ENCODE measurements around the gene EFHC1. TPM values are rescaled to one million over a fixed set of nuclear protein-coding genes. Genes with fewer than 3 reads are reported as not detected.

Gene EFHC1
- polyA plus RNA-seq, 1 donor from 2014 or later, result 173 TPM

DNA sequence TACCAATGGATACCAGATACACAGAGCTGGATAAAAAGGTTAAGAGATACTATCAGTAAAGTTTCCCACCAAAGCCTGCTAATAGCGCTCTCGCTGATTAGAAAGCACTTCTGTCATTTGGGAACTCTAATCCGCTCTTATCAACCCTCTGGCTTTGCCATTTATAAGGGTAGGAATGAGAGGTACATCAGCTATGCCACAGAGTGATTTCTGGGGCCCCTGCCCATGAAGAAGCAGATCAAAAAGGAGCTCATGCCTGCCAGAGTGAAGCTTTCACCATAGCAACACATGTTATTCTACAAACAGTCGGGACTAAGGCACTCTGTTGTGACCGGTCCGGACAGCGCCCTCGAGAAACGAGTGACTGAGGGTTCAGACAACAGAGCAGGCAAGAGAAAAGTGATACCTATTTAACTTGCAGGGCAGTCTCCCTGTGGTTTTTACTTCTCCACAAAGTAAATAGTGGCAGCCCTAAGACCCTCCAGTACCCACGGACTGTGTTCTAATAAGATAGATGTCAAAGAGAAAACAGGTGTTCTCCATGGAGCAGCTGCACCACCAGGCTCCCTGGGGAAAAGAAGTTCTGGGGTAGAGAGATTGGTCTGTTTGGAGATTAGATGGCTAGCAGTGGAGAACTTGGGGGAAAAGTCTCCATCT lies 151.1 kb downstream of the EFHC1 start:
- TF ChIP-seq MXI1 (conservative IDR thresholded peaks at IDR 0.05; ENCODE audit: poor library complexity, severe bottlenecking) (no peak), TAF1 (IDR thresholded peaks at IDR 0.05; ENCODE audit: low read depth) (no peak), RAD21 (conservative IDR thresholded peaks at IDR 0.05) (no peak), EP300 (conservative IDR thresholded peaks at IDR 0.05; ENCODE audit: poor library complexity, severe bottlenecking) (no peak), SMC3 (conservative IDR thresholded peaks at IDR 0.05; ENCODE audit: poor library complexity) (no peak), POLR2AphosphoS5 (IDR thresholded peaks at IDR 0.05) (no peak), EZH2 (IDR thresholded peaks at IDR 0.05; ENCODE audit: borderline replicate concordance, insufficient read depth, low read length, poor library complexity, severe bottlenecking) (no peak)
- TF ChIP-seq, protein P1, sequence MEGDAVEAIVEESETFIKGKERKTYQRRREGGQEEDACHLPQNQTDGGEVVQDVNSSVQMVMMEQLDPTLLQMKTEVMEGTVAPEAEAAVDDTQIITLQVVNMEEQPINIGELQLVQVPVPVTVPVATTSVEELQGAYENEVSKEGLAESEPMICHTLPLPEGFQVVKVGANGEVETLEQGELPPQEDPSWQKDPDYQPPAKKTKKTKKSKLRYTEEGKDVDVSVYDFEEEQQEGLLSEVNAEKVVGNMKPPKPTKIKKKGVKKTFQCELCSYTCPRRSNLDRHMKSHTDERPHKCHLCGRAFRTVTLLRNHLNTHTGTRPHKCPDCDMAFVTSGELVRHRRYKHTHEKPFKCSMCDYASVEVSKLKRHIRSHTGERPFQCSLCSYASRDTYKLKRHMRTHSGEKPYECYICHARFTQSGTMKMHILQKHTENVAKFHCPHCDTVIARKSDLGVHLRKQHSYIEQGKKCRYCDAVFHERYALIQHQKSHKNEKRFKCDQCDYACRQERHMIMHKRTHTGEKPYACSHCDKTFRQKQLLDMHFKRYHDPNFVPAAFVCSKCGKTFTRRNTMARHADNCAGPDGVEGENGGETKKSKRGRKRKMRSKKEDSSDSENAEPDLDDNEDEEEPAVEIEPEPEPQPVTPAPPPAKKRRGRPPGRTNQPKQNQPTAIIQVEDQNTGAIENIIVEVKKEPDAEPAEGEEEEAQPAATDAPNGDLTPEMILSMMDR (IDR thresholded peaks at IDR 0.05; ENCODE audit: poor library complexity, severe bottlenecking), result no peak
- TF ChIP-seq, protein P2, sequence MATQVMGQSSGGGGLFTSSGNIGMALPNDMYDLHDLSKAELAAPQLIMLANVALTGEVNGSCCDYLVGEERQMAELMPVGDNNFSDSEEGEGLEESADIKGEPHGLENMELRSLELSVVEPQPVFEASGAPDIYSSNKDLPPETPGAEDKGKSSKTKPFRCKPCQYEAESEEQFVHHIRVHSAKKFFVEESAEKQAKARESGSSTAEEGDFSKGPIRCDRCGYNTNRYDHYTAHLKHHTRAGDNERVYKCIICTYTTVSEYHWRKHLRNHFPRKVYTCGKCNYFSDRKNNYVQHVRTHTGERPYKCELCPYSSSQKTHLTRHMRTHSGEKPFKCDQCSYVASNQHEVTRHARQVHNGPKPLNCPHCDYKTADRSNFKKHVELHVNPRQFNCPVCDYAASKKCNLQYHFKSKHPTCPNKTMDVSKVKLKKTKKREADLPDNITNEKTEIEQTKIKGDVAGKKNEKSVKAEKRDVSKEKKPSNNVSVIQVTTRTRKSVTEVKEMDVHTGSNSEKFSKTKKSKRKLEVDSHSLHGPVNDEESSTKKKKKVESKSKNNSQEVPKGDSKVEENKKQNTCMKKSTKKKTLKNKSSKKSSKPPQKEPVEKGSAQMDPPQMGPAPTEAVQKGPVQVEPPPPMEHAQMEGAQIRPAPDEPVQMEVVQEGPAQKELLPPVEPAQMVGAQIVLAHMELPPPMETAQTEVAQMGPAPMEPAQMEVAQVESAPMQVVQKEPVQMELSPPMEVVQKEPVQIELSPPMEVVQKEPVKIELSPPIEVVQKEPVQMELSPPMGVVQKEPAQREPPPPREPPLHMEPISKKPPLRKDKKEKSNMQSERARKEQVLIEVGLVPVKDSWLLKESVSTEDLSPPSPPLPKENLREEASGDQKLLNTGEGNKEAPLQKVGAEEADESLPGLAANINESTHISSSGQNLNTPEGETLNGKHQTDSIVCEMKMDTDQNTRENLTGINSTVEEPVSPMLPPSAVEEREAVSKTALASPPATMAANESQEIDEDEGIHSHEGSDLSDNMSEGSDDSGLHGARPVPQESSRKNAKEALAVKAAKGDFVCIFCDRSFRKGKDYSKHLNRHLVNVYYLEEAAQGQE (IDR thresholded peaks at IDR 0.05; ENCODE audit: borderline replicate concordance), result no peak
- no peaks in the 10 kb centered on the region for H3K27me3 ChIP-seq (ENCODE audit: insufficient read depth, low read depth, low read length)
- no peaks in the 10 kb centered on the region for H3K36me3 ChIP-seq (ENCODE audit: insufficient read depth, low read length)
- no peak overlapping the region for H2AFZ ChIP-seq (ENCODE audit: low read depth, low read length)
- H3K9ac ChIP-seq (ENCODE audit: low read length), result no peak overlapping the region
- H3K9me3 ChIP-seq (ENCODE audit: low read length), result no peaks in the 10 kb centered on the region
- no peak overlapping the region for H3K27ac ChIP-seq (ENCODE audit: low read length)
- H4K20me1 ChIP-seq (ENCODE audit: insufficient read depth), result no peaks in the 10 kb centered on the region
- no peaks in the 10 kb centered on the region for H3K79me2 ChIP-seq (replicated peaks; ENCODE audit: insufficient read depth, low read length)
- no peaks in the 10 kb centered on the region for H3K9me2 ChIP-seq (ENCODE audit: insufficient read depth, low read length)
- H3K4me2 ChIP-seq (ENCODE audit: low read length), result no peak overlapping the region
- no peak overlapping the region for H3K4me3 ChIP-seq (ENCODE audit: low read length)
- no peaks in the 10 kb centered on the region for H3F3A ChIP-seq (ENCODE audit: insufficient read depth, low read length, poor library complexity, severe bottlenecking)

DNA sequence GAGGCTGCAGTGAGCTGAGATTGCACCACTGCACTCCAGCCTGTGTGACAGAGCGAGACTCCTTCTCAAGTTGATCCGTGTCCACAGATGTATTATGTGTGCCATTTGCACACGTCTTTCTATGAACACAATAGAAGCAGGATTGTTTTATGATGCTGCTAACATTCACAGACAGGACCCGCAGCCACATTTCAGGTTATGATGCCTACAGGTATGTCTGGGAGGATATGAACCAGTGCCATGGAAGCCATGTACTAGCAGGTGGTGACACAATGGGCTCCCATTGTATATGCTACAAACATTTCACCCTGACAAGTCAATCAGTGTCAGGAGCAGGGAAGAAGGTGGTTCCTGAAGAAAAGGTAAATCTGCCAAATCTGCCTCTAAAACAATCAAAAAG lies 152.4 kb downstream of the EFHC1 start:
- H3K27me3 ChIP-seq (ENCODE audit: insufficient read depth, low read depth, low read length), result no peaks in the 10 kb centered on the region
- H2AFZ ChIP-seq (ENCODE audit: low read depth, low read length), result no peak overlapping the region
- no peaks in the 10 kb centered on the region for H3K9me3 ChIP-seq (ENCODE audit: low read length)
- no peaks in the 10 kb centered on the region for H3K79me2 ChIP-seq (replicated peaks; ENCODE audit: insufficient read depth, low read length)
- no peaks in the 10 kb centered on the region for H3K36me3 ChIP-seq (ENCODE audit: insufficient read depth, low read length)
- no peak overlapping the region for H3K4me3 ChIP-seq (ENCODE audit: low read length)
- H3K9me2 ChIP-seq (ENCODE audit: insufficient read depth, low read length), result no peaks in the 10 kb centered on the region
- H3F3A ChIP-seq (ENCODE audit: insufficient read depth, low read length, poor library complexity, severe bottlenecking), result no peaks in the 10 kb centered on the region
- TF ChIP-seq SMC3 (conservative IDR thresholded peaks at IDR 0.05; ENCODE audit: poor library complexity) (no peak), EP300 (conservative IDR thresholded peaks at IDR 0.05; ENCODE audit: poor library complexity, severe bottlenecking) (no peak), MXI1 (conservative IDR thresholded peaks at IDR 0.05; ENCODE audit: poor library complexity, severe bottlenecking) (no peak), EZH2 (IDR thresholded peaks at IDR 0.05; ENCODE audit: borderline replicate concordance, insufficient read depth, low read length, poor library complexity, severe bottlenecking) (no peak), TAF1 (IDR thresholded peaks at IDR 0.05; ENCODE audit: low read depth) (no peak), RAD21 (conservative IDR thresholded peaks at IDR 0.05) (no peak), POLR2AphosphoS5 (IDR thresholded peaks at IDR 0.05) (no peak)
- TF ChIP-seq, protein P1 (IDR thresholded peaks at IDR 0.05; ENCODE audit: poor library complexity, severe bottlenecking), result no peak
- TF ChIP-seq, protein P2 (IDR thresholded peaks at IDR 0.05; ENCODE audit: borderline replicate concordance), result no peak
- no peaks in the 10 kb centered on the region for H4K20me1 ChIP-seq (ENCODE audit: insufficient read depth)
- no peak overlapping the region for H3K9ac ChIP-seq (ENCODE audit: low read length)
- no peak overlapping the region for H3K4me2 ChIP-seq (ENCODE audit: low read length)
- no peak overlapping the region for H3K27ac ChIP-seq (ENCODE audit: low read length)

All from neural cell (in vitro differentiated cells).